H1 (cell line): Measurements from ENCODE around the gene MAP2K2. TPM values are rescaled to one million over a fixed set of nuclear protein-coding genes. Genes with fewer than 3 reads are reported as not detected.

Source experiments
- CTCF ChIA-PET: fragments of 300-600 bp; sonication (Branson Sonifier 250); formaldehyde crosslinking; loops from one replicate; lab custom pipeline; 2021; ENCODE audit not compliant: partially characterized antibody; lab: Charles Lee
- POLR2A ChIA-PET: fragments of 300-600 bp; sonication (Branson Sonifier 250); formaldehyde crosslinking; loops from one replicate; lab custom pipeline; 2021; ENCODE audit warnings: inconsistent platforms; ENCODE audit not compliant: partially characterized antibody; lab: Charles Lee
- DNase-seq, 2 experiments: peaks; one replicate each; pipeline versions ENCODE4 v3.0.0 to v3.0.0-alpha.2; 2010 to 2022; ENCODE audit warnings: low spot score in 2 of 2, low read depth in 1 of 2, mixed read lengths in 1 of 2
- FAIRE-seq: peaks from 2 replicates; lab custom pipeline; 2011; peaks lifted over from hg19 to GRCh38; lab: Jason Lieb, UNC
- H2AFZ ChIP-seq: 2 replicates; pipeline ENCODE4 v1.8.1; 2012; ENCODE audit warnings: low read length, inconsistent platforms
- H2AK5ac ChIP-seq: 2 replicates; pipeline ENCODE4 v1.6.1; 2013; ENCODE audit warnings: low read depth, low read length
- H2BK120ac ChIP-seq: replicated peaks from 2 replicates; pipeline ENCODE3; 2013; ENCODE audit warnings: low read depth, low read length, inconsistent platforms
- H2BK12ac ChIP-seq: 2 replicates; pipeline ENCODE4 v1.6.1; 2013; ENCODE audit warnings: low read depth, low read length
- H2BK15ac ChIP-seq: 2 replicates; pipeline ENCODE4 v1.6.1; 2013; ENCODE audit warnings: low read length
- H2BK20ac ChIP-seq: 2 replicates; pipeline ENCODE4 v1.6.1; 2013; ENCODE audit warnings: low read length
- H2BK5ac ChIP-seq: 2 replicates; pipeline ENCODE4 v1.6.1; 2013; ENCODE audit warnings: low read depth, low read length
- H3K14ac ChIP-seq: 2 replicates; pipeline ENCODE4 v1.6.1; 2013; ENCODE audit warnings: inconsistent platforms; ENCODE audit not compliant: insufficient read length
- H3K18ac ChIP-seq: 2 replicates; pipeline ENCODE4 v1.6.1; 2013; ENCODE audit warnings: low read length; ENCODE audit errors: extremely low read depth
- H3K23ac ChIP-seq: 2 replicates; pipeline ENCODE4 v1.6.1; 2013; ENCODE audit warnings: inconsistent platforms; ENCODE audit not compliant: insufficient read length
- H3K23me2 ChIP-seq: 2 replicates; pipeline ENCODE4 v1.6.1; 2013; ENCODE audit warnings: low read depth, low read length
- H3K27ac ChIP-seq: 2 replicates; pipeline ENCODE4 v1.6.1; 2011; ENCODE audit warnings: low read depth, low read length, inconsistent platforms
- H3K27me3 ChIP-seq, 4 experiments: replicated peaks in 1 of 4; 1 replicate in 1 of 4; 2 replicates in 3 of 4; pipeline versions ENCODE4 v1.6.1 to v1.8.1; 2011 to 2013; ENCODE audit warnings: low read length in 3 of 4, mild to moderate bottlenecking in 3 of 4, inconsistent platforms in 2 of 4, mixed read lengths in 2 of 4, moderate library complexity in 1 of 4; ENCODE audit not compliant: control insufficient read depth in 3 of 4, insufficient read depth in 3 of 4; ENCODE audit errors: extremely low read depth in 1 of 4
- H3K36me3 ChIP-seq, 4 experiments: 2 replicates each; pipeline versions ENCODE4 v1.6.1 to v1.8.1; 2011 to 2013; ENCODE audit warnings: mild to moderate bottlenecking in 4 of 4, low read length in 3 of 4, moderate library complexity in 2 of 4, control low read depth in 1 of 4, inconsistent platforms in 1 of 4; ENCODE audit not compliant: insufficient read depth in 4 of 4, control insufficient read depth in 2 of 4
- H3K4ac ChIP-seq: replicated peaks from 2 replicates; pipeline ENCODE3; 2013; ENCODE audit warnings: low read length, low read depth, mixed read lengths, inconsistent platforms; ENCODE audit not compliant: insufficient read length
- H3K4me1 ChIP-seq, 4 experiments: replicated peaks in 1 of 4; 1 replicate in 1 of 4; 2 replicates in 3 of 4; pipeline versions ENCODE4 v1.6.1 to v1.8.1; 2011 to 2013; ENCODE audit warnings: low read length in 3 of 4, inconsistent platforms in 2 of 4, mixed read lengths in 1 of 4; ENCODE audit not compliant: insufficient read depth in 4 of 4, control insufficient read depth in 3 of 4
- H3K4me2 ChIP-seq, 2 experiments: 2 replicates each; pipeline versions ENCODE4 v1.6.1 to v1.8.1; 2011 to 2013; ENCODE audit warnings: low read depth in 2 of 2, low read length in 2 of 2, control low read depth in 1 of 2, inconsistent platforms in 1 of 2, mild to moderate bottlenecking in 1 of 2; ENCODE audit not compliant: insufficient read depth in 1 of 2
- H3K4me3 ChIP-seq, 4 experiments: fragments of 200-600, 300-600 bp in 1 of 4; sonication (generic), shearing (Covaris generic), sonication (Bioruptor Twin) in 1 of 4; 2 replicates each; pipeline versions ENCODE4 v1.5.1 to v1.8.1; 2011 to 2016; ENCODE audit warnings: low read length in 4 of 4, low read depth in 3 of 4, control low read depth in 2 of 4, inconsistent platforms in 2 of 4, mild to moderate bottlenecking in 2 of 4, mixed read lengths in 1 of 4, moderate library complexity in 1 of 4; ENCODE audit not compliant: insufficient read depth in 2 of 4; ENCODE audit errors: extremely low read depth in 1 of 4
- H3K56ac ChIP-seq: replicated peaks from 2 replicates; pipeline ENCODE3; 2013; ENCODE audit warnings: low read depth, mild to moderate bottlenecking, mixed read lengths, low read length, inconsistent platforms; ENCODE audit not compliant: insufficient read length
- H3K79me1 ChIP-seq: 2 replicates; pipeline ENCODE4 v1.6.1; 2013; ENCODE audit warnings: low read depth, low read length, control low read depth
- H3K79me2 ChIP-seq, 2 experiments: 2 replicates each; pipeline versions ENCODE4 v1.6.1 to v1.8.1; 2012 to 2013; ENCODE audit warnings: low read length in 2 of 2, mild to moderate bottlenecking in 2 of 2, inconsistent platforms in 1 of 2; ENCODE audit not compliant: insufficient read depth in 2 of 2, control insufficient read depth in 1 of 2
- H3K9ac ChIP-seq, 4 experiments: replicated peaks in 1 of 4; 1 replicate in 1 of 4; 2 replicates in 3 of 4; pipeline versions ENCODE4 v1.6.1 to v1.8.1; 2011 to 2013; ENCODE audit warnings: low read depth in 3 of 4, low read length in 3 of 4, control low read depth in 2 of 4, mild to moderate bottlenecking in 2 of 4, moderate library complexity in 2 of 4, inconsistent platforms in 1 of 4; ENCODE audit errors: extremely low read depth in 1 of 4
- H3K9me3 ChIP-seq, 2 experiments: 2 replicates each; pipeline versions ENCODE4 v1.6.1 to v1.8.1; 2012 to 2013; ENCODE audit warnings: mild to moderate bottlenecking in 2 of 2, moderate library complexity in 2 of 2, control low read depth in 1 of 2, inconsistent platforms in 1 of 2, low read depth in 1 of 2, low read length in 1 of 2, mixed read lengths in 1 of 2; ENCODE audit not compliant: insufficient read depth in 2 of 2
- H4K20me1 ChIP-seq, 2 experiments: replicated peaks in 1 of 2; 2 replicates each; pipeline versions ENCODE3 to v1.8.1; 2011 to 2013; ENCODE audit warnings: inconsistent platforms in 2 of 2, low read length in 2 of 2, mild to moderate bottlenecking in 1 of 2; ENCODE audit not compliant: insufficient read depth in 2 of 2, control insufficient read depth in 1 of 2
- H4K5ac ChIP-seq: 2 replicates; pipeline ENCODE4 v1.6.1; 2013; ENCODE audit warnings: low read length, low read depth, mixed read lengths, inconsistent platforms; ENCODE audit not compliant: insufficient read length
- H4K8ac ChIP-seq: 2 replicates; pipeline ENCODE4 v1.8.0; 2013; ENCODE audit warnings: mild to moderate bottlenecking, moderate library complexity, low read length, inconsistent platforms; ENCODE audit not compliant: insufficient read depth; ENCODE audit errors: extremely low read depth
- H4K91ac ChIP-seq: replicated peaks from 2 replicates; pipeline ENCODE3; 2013; ENCODE audit warnings: low read length, mixed read lengths, inconsistent platforms; ENCODE audit not compliant: insufficient read length
- CHD2 ChIP-seq: IDR thresholded peaks from 2 replicates; pipeline ENCODE4 v1.6.1; 2012; ENCODE audit warnings: low read length, improper control_type of control experiment
- CREB1 ChIP-seq: IDR thresholded peaks from 2 replicates; pipeline ENCODE4 v1.6.1; 2012; ENCODE audit warnings: inconsistent platforms
- CTBP2 ChIP-seq: IDR thresholded peaks from 2 replicates; pipeline ENCODE4 v1.7.0; 2011; ENCODE audit warnings: borderline replicate concordance, mild to moderate bottlenecking, moderate library complexity, mixed read lengths, low read length; ENCODE audit not compliant: insufficient read depth, insufficient read length
- KDM4A ChIP-seq: IDR thresholded peaks from one replicate; pipeline ENCODE4 v1.7.1; 2012; ENCODE audit warnings: low read depth, mild to moderate bottlenecking, moderate library complexity, low read length, inconsistent platforms; ENCODE audit not compliant: severe bottlenecking
- POU5F1 ChIP-seq: IDR thresholded peaks from 2 replicates; pipeline ENCODE4 v1.6.1; 2011; ENCODE audit warnings: low read depth, mild to moderate bottlenecking, low read length, moderate library complexity
- RAD21 ChIP-seq, 2 experiments: IDR thresholded peaks in 1 of 2; conservative IDR thresholded peaks in 1 of 2; 2 replicates each; pipeline ENCODE4 v1.6.1; 2011; ENCODE audit warnings: low read depth in 2 of 2, low read length in 2 of 2, improper control_type of control experiment in 1 of 2, inconsistent platforms in 1 of 2, mild to moderate bottlenecking in 1 of 2, moderate library complexity in 1 of 2
- RNF2 ChIP-seq: fragments of 200-900, 300-1000 bp; sonication (generic); IDR thresholded peaks from 2 replicates; pipeline ENCODE4 v1.7.1; 2016; ENCODE audit warnings: borderline replicate concordance, low read depth, mild to moderate bottlenecking, antibody characterized with exemption, low read length; ENCODE audit not compliant: poor library complexity, severe bottlenecking; ENCODE audit errors: missing control alignments
- SAP30 ChIP-seq: fragments of 300-600 bp; sonication (generic); IDR thresholded peaks from 2 replicates; pipeline ENCODE4 v1.7.1; 2012; ENCODE audit warnings: low read length, moderate library complexity, mild to moderate bottlenecking, inconsistent platforms; ENCODE audit not compliant: insufficient read depth, insufficient replicate concordance
- SP4 ChIP-seq: IDR thresholded peaks from 2 replicates; pipeline ENCODE4 v1.6.1; 2012; ENCODE audit warnings: low read length, inconsistent platforms
- TAF7 ChIP-seq: optimal IDR thresholded peaks from 2 replicates; pipeline ENCODE3; 2011; ENCODE audit warnings: low read depth, mild to moderate bottlenecking, inconsistent platforms, low read length, moderate library complexity, borderline replicate concordance
- whole genome bisulfite sequencing, 2 experiments: shearing (Covaris generic) in 1 of 2; methylation state at CpG; one replicate each; pipeline versions ENCODE4 v1.1.6 to v1.1.7; 2013 to 2015; ENCODE audit warnings: low lambda C conversion rate in 2 of 2, mixed read lengths in 2 of 2, inconsistent platforms in 1 of 2, low coverage in 1 of 2, missing lambda C conversion rate in 1 of 2; ENCODE audit not compliant: insufficient replicate concordance in 2 of 2, insufficient coverage in 1 of 2, insufficient read length in 1 of 2; ENCODE audit errors: extremely low coverage in 1 of 2, missing lambda C conversion rate in 1 of 2; 5-methylcytosine and 5-hydroxymethylcytosine counted together
- polyA plus RNA-seq, 7 experiments: library from polyadenylated mRNA; depleted of rRNA in 3 of 7; stranded (reverse) in 5 of 7; unstranded in 2 of 7; fragments of >200 nt in 5 of 7; fragments of 200-250 nt in 2 of 7; gene quantifications; 1 replicate in 5 of 7; 2 replicates in 1 of 7; 4 replicates in 1 of 7; pipeline versions ENCODE4 v1.2.1 to v1.2.3, GENCODE V29; 2011 to 2013; ENCODE audit warnings: missing spikeins in 2 of 7, mixed read lengths in 2 of 7
- total RNA-seq: library from RNA; stranded (reverse); fragmentation: NEBNext Ultra II Directional; extraction: Animal tissue kit (Norgen Biotek cat#: 25700); gene quantifications from 2 replicates; pipeline ENCODE4 v1.2.1, GENCODE V29; 2021

MAP2K2 gene
- total and polyA plus RNA-seq, 2 of the 8 experiments (the other 6 are each of a cell fraction or from before 2014, with no cell fraction given) = 111 to 162 TPM

DNA sequence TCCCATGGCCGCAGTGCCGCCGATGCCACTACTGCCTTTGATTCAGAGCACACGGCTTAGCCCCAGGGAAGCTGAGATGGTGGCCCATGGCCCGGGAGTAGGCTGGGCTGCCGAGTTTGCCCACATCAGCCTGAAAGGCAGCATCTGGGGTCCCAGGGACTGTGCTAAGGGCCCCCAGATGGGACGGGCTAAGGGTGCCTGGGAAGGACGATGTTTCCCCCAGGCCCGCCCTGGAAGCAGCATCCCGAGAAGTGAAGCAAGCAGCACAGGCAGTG, 22.5 kb downstream of the MAP2K2 start:
- no peak overlapping the region for H3K4me3 ChIP-seq
- H4K20me1 ChIP-seq = peaks cover under 1 to 9% of the 10 kb centered on the region in 2 experiments
- no peaks in the 10 kb centered on the region for H3K4me1 ChIP-seq
- H3K4ac ChIP-seq = no peak overlapping the region
- FAIRE-seq (no peak), DNase-seq (no peak)
- H2BK20ac ChIP-seq = no peak overlapping the region
- no peaks in the 10 kb centered on the region for H3K23me2 ChIP-seq
- peaks cover 3% of the 10 kb centered on the region; the same call in 1 of the 2 replicates for H3K79me1 ChIP-seq
- H3K36me3 ChIP-seq = peaks cover 14 to 50% (median 34%) of the 10 kb centered on the region in 4 experiments
- no peak overlapping the region for H3K56ac ChIP-seq
- H3K27me3 ChIP-seq = no peaks in the 10 kb centered on the region
- no peak for TF ChIP-seq RAD21 (IDR thresholded peaks at IDR 0.05 in 1 of 2, conservative IDR thresholded peaks at IDR 0.05 in 1 of 2; ENCODE audit: low read depth in 2 of 2, low read length in 2 of 2)
- TF ChIP-seq CTBP2 = no peak
- TF ChIP-seq RNF2 = no peak
- TF ChIP-seq CREB1 = no peak
- TF ChIP-seq SP4 = no peak
- no peak for TF ChIP-seq KDM4A
- no peak for TF ChIP-seq POU5F1
- TF ChIP-seq TAF7 = no peak
- TF ChIP-seq CHD2 = no peak
- TF ChIP-seq SAP30 = no peak
- H3K18ac ChIP-seq = no peak overlapping the region
- H3K9ac ChIP-seq = no peak overlapping the region
- H3K79me2 ChIP-seq = no peaks in the 10 kb centered on the region
- WGBS, 2 experiments = 91% methylated on average over 9 of the region's 10 CpGs; no CpG with 5 or more reads in 1 of the 2 experiments
- no peak overlapping the region for H2AK5ac ChIP-seq
- no peak overlapping the region for H2BK5ac ChIP-seq
- H2BK120ac ChIP-seq = no peak overlapping the region
- H3K4me2 ChIP-seq = no peak overlapping the region
- H4K8ac ChIP-seq = no peak overlapping the region
- H3K23ac ChIP-seq = no peak overlapping the region
- ChIA-PET CTCF (interaction anchor here (0.7 to 1.9 kb wide), 6 partner anchors 8 to 445 kb away, joined by 3 to 7 read pairs (median 4); no protein-coding TSS in a partner anchor), POLR2A (interaction anchor here (0.9 to 2.1 kb wide), 7 partner anchors 11 to 169 kb away, joined by 3 to 8 read pairs (median 3); partner anchors contain the start of gene NMRK2)
- H4K5ac ChIP-seq = no peak overlapping the region
- H3K14ac ChIP-seq = no peak overlapping the region
- no peaks in the 10 kb centered on the region for H3K9me3 ChIP-seq
- no peak overlapping the region for H3K27ac ChIP-seq
- H2BK12ac ChIP-seq = no peak overlapping the region
- no peak overlapping the region for H2BK15ac ChIP-seq
- no peak overlapping the region for H2AFZ ChIP-seq
- no peak overlapping the region for H4K91ac ChIP-seq
